Spleen (tissue), 11 donors: ENCODE results near the gene GOLGA1. TPM values are rescaled to one million over a fixed set of nuclear protein-coding genes. Genes with fewer than 3 reads are reported as not detected.
A peak's percentile ranks its signal among the peaks of the same experiment; 100 is the strongest.

Source experiments
- DNase-seq: peaks from one replicate; pipeline ENCODE4 v3.0.0-alpha.2; 2020
- H3K27ac ChIP-seq, 8 donors: fragments of 200-600 bp; sonication (generic) in 7 of 8; 1 replicate in 4 of 8; 2 replicates in 4 of 8; pipeline versions ENCODE4 v1.5.0 to v1.8.0; 2016 to 2021; ENCODE audit warnings: inconsistent platforms in 4 of 8, mild to moderate bottlenecking in 4 of 8, moderate library complexity in 1 of 8
- H3K27me3 ChIP-seq, 7 donors: fragments of 200-600 bp; sonication (generic) in 6 of 7; replicated peaks in 1 of 7; 1 replicate in 4 of 7; 2 replicates in 3 of 7; pipeline versions ENCODE4 v1.5.0 to v1.8.0; 2016 to 2021; ENCODE audit warnings: inconsistent platforms in 3 of 7, mild to moderate bottlenecking in 1 of 7
- H3K36me3 ChIP-seq, 6 donors: fragments of 200-600 bp; sonication (generic) in 5 of 6; 1 replicate in 4 of 6; 2 replicates in 2 of 6; pipeline versions ENCODE4 v1.5.0 to v1.8.0; 2016 to 2021; ENCODE audit warnings: inconsistent platforms in 2 of 6
- H3K4me1 ChIP-seq, 6 donors: fragments of 200-600 bp; sonication (generic) in 5 of 6; 1 replicate in 3 of 6; 2 replicates in 3 of 6; pipeline versions ENCODE4 v1.5.0 to v1.8.0; 2016 to 2021; ENCODE audit warnings: inconsistent platforms in 3 of 6
- H3K4me3 ChIP-seq, 8 donors: fragments of 200-600 bp; sonication (generic) in 7 of 8; 1 replicate in 4 of 8; 2 replicates in 4 of 8; pipeline versions ENCODE4 v1.5.0 to v1.8.0; 2016 to 2021; ENCODE audit warnings: inconsistent platforms in 4 of 8, mild to moderate bottlenecking in 4 of 8, moderate library complexity in 2 of 8
- H3K9me3 ChIP-seq, 8 donors: fragments of 200-600 bp; sonication (generic) in 7 of 8; 1 replicate in 4 of 8; 2 replicates in 4 of 8; pipeline versions ENCODE4 v1.5.0 to v1.8.0; 2016 to 2021; ENCODE audit warnings: inconsistent platforms in 4 of 8
- CTCF ChIP-seq, 11 experiments: fragments of 200-600 bp in 7 of 11; fragments of 450-650 bp in 4 of 11; sonication (generic) in 4 of 11; IDR thresholded peaks in 8 of 11; conservative IDR thresholded peaks in 3 of 11; 1 replicate in 7 of 11; 2 replicates in 4 of 11; pipeline versions ENCODE4 v1.4.0 to v1.8.0; 2016 to 2021; ENCODE audit warnings: antibody characterized with exemption in 11 of 11, inconsistent platforms in 4 of 11, mild to moderate bottlenecking in 1 of 11
- POLR2A ChIP-seq, 3 donors: fragments of 450-650 bp; IDR thresholded peaks; one replicate each; pipeline ENCODE4 v1.5.1; 2017; ENCODE audit warnings: antibody characterized with exemption in 3 of 3, mild to moderate bottlenecking in 1 of 3
- POLR2AphosphoS5 ChIP-seq, 3 donors: sonication (generic); formaldehyde crosslinking; IDR thresholded peaks; one replicate each; pipeline ENCODE4 v1.5.1; 2017; ENCODE audit warnings: antibody characterized with exemption in 3 of 3
- WGBS, 5 donors: extraction: QIAGEN DNeasy Blood & Tissue Kit in 3 of 5; methylation state at CpG; one replicate each; pipeline versions ENCODE4 v1.1.5 to v1.1.7; 2013 to 2018; 5-methylcytosine and 5-hydroxymethylcytosine counted together
- intact Hi-C: fragments of 100-400 bp; cut with DNase I; formaldehyde crosslinking; loops from one replicate; pipeline ENCODE4 v1.15.0; 2023; ENCODE audit warnings: low total_unique reads
- polyA plus RNA-seq, 3 donors: library from polyadenylated mRNA; stranded (reverse); fragments of 200-250 nt; gene quantifications; one replicate each; pipeline ENCODE4 v1.2.1, GENCODE V29; 2013
- total RNA-seq, 7 donors: library from RNA; depleted of rRNA in 3 of 7; stranded (reverse); fragments of >200 nt in 3 of 7; fragmentation: NEBNext Ultra II Directional in 4 of 7; extraction: Animal tissue kit (Norgen Biotek cat#: 25700) in 4 of 7; gene quantifications; one replicate each; pipeline versions ENCODE4 v1.1.0 to v1.2.1, GENCODE V29; 2016 to 2021
- donor health status: healthy with polysubstance abuse.
- donor health status: DM: no; HTN: no; CAD: no; lungs with moderate emphysema.
- donor health status: DM: no; HTN: no; CAD: no.
- donor health status: Bipolar disorder and iron deficiency.
- donor health status: healthy.
- donor health status: DM: no; HTN: no; CAD: no.
- donor health status: DM: yes; HTN: yes; CAD: no.

Gene GOLGA1
- total and polyA plus RNA-seq, 10 donors = 4.7 to 30.5 (median 22.9) TPM

- Histone ChIP-seq H3K36me3 (peaks cover 0 to 51% (median 30%) of the 10 kb centered on the region in 6 donors), H3K4me1 (peaks cover 48 to 85% (median 69%) of the 10 kb centered on the region in 6 donors), H3K27ac (peak overlapping the region; percentile 84 to 98 (median 96)), H3K4me3 (peak overlapping the region in 7 of 8 donors; percentile 78 to 98 (median 91)), H3K27me3 (no peaks in the 10 kb centered on the region), H3K9me3 (no peaks in the 10 kb centered on the region)
- TF ChIP-seq POLR2AphosphoS5 (IDR thresholded peaks at IDR 0.05) = peak in 1 of 3 donors; percentile 25
- no peak for TF ChIP-seq CTCF (IDR thresholded peaks at IDR 0.05 in 8 of 11, conservative IDR thresholded peaks at IDR 0.05 in 3 of 11)
- TF ChIP-seq POLR2A (IDR thresholded peaks at IDR 0.05) = no peak
- DNase-seq = no peak
- intact Hi-C loops = loop anchor here (10.0 kb wide), 1 partner anchor 64 kb away; no protein-coding TSS in a partner anchor
- WGBS, 5 donors = 49 to 66% (median 62%) methylated on average over 11 of the region's 11 CpGs
Measured at GRCh38 chr9:124871156-124871561, 69.7 kb downstream of the GOLGA1 start.

- peak overlapping the region; percentile 84 to 98 (median 96) for H3K27ac ChIP-seq
- WGBS, 5 donors = 33 to 44% (median 35%) methylated on average over 6 of the region's 6 CpGs
- peaks cover 48 to 81% (median 69%) of the 10 kb centered on the region in 6 donors for H3K4me1 ChIP-seq
- DNase-seq = no peak
- no peaks in the 10 kb centered on the region for H3K9me3 ChIP-seq
- H3K27me3 ChIP-seq = no peaks in the 10 kb centered on the region
- TF ChIP-seq CTCF (IDR thresholded peaks at IDR 0.05 in 8 of 11, conservative IDR thresholded peaks at IDR 0.05 in 3 of 11) (no peak), POLR2A (IDR thresholded peaks at IDR 0.05) (no peak), POLR2AphosphoS5 (IDR thresholded peaks at IDR 0.05) (no peak)
- H3K4me3 ChIP-seq = peak overlapping the region; percentile 78 to 99 (median 94)
- H3K36me3 ChIP-seq = peaks cover 0 to 47% (median 26%) of the 10 kb centered on the region in 6 donors
- intact Hi-C loops = loop anchor here (10.0 kb wide), 1 partner anchor 64 kb away; no protein-coding TSS in a partner anchor
Measured at GRCh38 chr9:124870723-124871122, 70.2 kb downstream of the GOLGA1 start.

GRCh38 chr9:124869986-124870560, 70.8 kb downstream of the GOLGA1 start:
- Histone ChIP-seq H3K36me3 (peaks cover 0 to 40% (median 19%) of the 10 kb centered on the region in 6 donors), H3K4me1 (peaks cover 48 to 75% (median 64%) of the 10 kb centered on the region in 6 donors), H3K27me3 (no peaks in the 10 kb centered on the region), H3K4me3 (peak overlapping the region; percentile 78 to 99 (median 94)), H3K9me3 (no peaks in the 10 kb centered on the region), H3K27ac (peak overlapping the region; percentile 84 to 98 (median 96))
- TF ChIP-seq POLR2A (IDR thresholded peaks at IDR 0.05) = peak in 1 of 3 donors; percentile 29
- no peak for TF ChIP-seq CTCF (IDR thresholded peaks at IDR 0.05 in 8 of 11, conservative IDR thresholded peaks at IDR 0.05 in 3 of 11)
- peak in 2 of 3 donors; percentile 63 to 84 for TF ChIP-seq POLR2AphosphoS5 (IDR thresholded peaks at IDR 0.05)
- intact Hi-C loops = loop anchor here (10.0 kb wide), 1 partner anchor 65 kb away; no protein-coding TSS in a partner anchor
- DNase-seq = peak; percentile 92
- 1 to 3% (median 2%) methylated on average over 11 to 12 of the region's 12 CpGs for WGBS, 5 donors

GRCh38 chr9:124869466-124869985, 71.4 kb downstream of the GOLGA1 start:
- intact Hi-C loops = no loop called here
- Histone ChIP-seq H3K4me1 (peaks cover 46 to 69% (median 59%) of the 10 kb centered on the region in 6 donors), H3K36me3 (peaks cover 0 to 35% (median 14%) of the 10 kb centered on the region in 6 donors), H3K9me3 (no peaks in the 10 kb centered on the region), H3K27ac (peak overlapping the region; percentile 84 to 98 (median 96)), H3K27me3 (no peaks in the 10 kb centered on the region), H3K4me3 (peak overlapping the region; percentile 78 to 99 (median 94))
- 0 to 1% (median 0%) methylated on average over 30 to 40 of the region's 41 CpGs for WGBS, 5 donors
- DNase-seq = peak; percentile 89
- TF ChIP-seq POLR2A (IDR thresholded peaks at IDR 0.05) (no peak), CTCF (IDR thresholded peaks at IDR 0.05 in 8 of 11, conservative IDR thresholded peaks at IDR 0.05 in 3 of 11) (no peak), POLR2AphosphoS5 (IDR thresholded peaks at IDR 0.05) (no peak)
